ENCODE data around the gene TNP2.

Gene TNP2

DNA sequence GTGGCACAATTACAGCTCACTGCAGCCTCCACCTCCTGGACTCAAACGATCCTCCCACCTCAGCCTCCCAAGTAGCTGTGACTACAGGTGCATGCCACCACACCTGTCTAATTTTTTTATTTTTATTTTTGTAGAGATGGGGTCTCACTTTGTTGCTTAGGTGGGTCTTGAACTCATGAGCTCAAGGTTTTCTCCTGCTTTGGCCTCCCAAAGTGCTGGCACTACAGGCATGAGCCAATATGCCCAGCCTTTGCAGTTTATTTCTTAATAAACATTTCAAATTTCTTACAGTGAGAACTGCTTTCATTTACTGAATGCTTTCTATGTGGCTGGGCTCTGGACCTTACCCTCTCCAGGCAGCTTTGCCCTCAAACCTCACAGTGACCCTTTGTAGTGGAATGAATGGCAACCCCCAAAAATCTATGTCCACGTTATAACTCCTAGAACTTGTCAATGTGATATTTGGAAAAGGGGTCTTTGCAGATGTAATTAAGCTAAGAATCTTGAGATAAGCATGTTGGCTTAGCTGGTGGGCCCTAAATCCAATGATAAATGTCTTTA, 1.6 kb upstream of the TNP2 start:
- TF ChIP-seq CTCF (conservative IDR thresholded peaks at IDR 0.05; ENCODE audit: low read depth, low read length) = no peak
- no peak overlapping the region for H3K4me3 ChIP-seq (ENCODE audit: low read depth, low read length)
- DNase-seq (ENCODE audit: low read depth) = no peak

DNA sequence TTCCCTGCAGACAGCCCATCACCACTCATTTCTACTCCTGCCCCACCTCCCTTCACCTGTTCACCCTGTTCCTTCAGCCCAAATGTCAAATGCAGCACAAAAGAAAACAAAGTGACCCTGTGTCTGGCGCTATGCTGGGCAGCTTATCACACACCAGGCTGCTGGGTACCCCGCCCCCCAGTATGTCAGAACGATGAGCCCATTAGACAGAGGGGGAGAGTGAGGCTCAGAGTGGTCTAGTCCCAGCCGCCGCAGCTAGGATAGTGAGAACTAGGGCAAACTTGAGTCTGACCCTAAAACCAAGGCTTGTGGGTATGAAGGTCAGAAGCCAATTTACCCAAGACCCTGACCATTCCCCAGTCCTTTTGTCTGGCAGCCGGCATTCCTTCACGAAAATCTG, 4.0 kb downstream of the TNP2 start:
- no peak for DNase-seq (ENCODE audit: low read depth)
- no peak for TF ChIP-seq CTCF (conservative IDR thresholded peaks at IDR 0.05; ENCODE audit: low read depth, low read length)

DNA sequence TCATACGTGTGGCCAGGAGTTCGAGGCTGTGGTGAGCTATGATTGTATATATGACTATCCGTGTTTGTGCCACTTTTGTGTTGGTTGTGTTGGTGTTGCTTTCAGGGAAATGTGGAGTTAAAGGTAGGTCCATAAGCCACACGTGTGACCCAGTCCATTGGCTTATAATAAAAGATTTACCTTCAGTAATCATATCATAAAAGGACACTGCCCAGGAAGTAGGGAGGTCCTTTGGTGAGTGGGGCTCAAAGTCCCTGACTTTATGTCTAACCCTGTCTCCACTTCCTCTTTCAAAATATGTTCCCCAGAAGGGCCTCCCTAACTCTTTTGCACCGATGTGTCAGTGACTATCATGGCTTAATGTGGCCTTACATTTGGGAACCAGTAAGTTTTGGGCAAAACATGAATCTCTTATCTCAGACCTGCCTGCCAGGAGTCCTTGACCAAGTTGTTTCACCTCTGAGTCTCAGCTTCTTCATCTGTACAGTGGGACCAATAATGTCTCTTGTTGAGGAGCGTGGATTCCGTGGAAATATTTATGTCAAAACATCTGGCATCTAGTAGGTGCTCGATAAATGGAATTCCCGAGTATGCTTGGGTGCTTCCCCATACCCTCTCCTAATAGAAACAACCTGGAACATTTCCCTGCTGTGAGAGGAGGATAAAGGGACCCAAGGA, 4.8 kb downstream of the TNP2 start:
- TF ChIP-seq CTCF (conservative IDR thresholded peaks at IDR 0.05; ENCODE audit: low read depth, low read length) = no peak
- no peak overlapping the region for H3K4me3 ChIP-seq (ENCODE audit: low read depth, low read length)
- DNase-seq (ENCODE audit: low read depth) = no peak

More for the DNA sequence above, 4.0 kb downstream of the TNP2 start:
- H3K4me3 ChIP-seq (ENCODE audit: low read depth, low read length) = no peak overlapping the region

DNA sequence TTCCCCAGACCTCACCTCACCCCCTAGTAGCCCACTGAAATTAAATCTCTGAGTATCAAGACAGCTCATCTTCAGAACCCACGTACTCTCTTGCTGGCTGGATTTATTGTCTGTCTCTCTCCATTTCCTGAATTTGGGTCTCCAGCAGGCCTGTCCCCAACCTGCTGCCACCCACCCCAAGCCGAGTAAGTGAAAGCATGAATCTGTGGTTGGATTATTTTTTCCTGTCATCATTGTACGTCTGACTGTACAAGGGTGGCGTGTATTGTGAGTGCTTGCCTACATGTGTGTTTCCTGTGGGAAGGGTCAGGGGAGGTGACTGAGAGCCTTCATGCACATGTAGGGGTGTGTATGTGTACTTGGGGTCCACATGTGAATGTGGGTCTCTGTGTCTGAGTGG, 5.4 kb downstream of the TNP2 start:
- no peak for TF ChIP-seq CTCF (conservative IDR thresholded peaks at IDR 0.05; ENCODE audit: low read depth, low read length)
- no peak for DNase-seq (ENCODE audit: low read depth)
- H3K4me3 ChIP-seq (ENCODE audit: low read depth, low read length) = no peak overlapping the region

DNA sequence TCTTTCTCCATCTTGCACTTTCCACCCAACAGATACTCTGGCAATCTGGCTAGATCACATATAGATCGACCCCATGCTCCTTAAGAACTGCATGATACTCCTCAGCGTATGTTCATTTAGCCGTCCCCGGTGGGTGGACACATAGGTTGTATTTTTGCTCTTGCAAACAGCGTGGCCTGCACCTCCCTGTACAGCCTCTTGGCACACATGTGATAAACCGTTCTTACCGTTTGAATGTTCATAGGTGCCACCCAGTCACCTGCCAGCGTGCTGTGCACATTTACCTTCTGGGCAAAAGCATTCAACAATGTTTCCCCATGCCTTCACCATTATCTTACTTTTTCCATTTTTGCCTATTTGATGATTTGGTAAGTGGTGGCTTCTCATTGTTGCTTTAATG, 6.2 kb downstream of the TNP2 start:
- H3K4me3 ChIP-seq (ENCODE audit: low read depth, low read length) = no peak overlapping the region
- DNase-seq (ENCODE audit: low read depth) = no peak
- TF ChIP-seq CTCF (conservative IDR thresholded peaks at IDR 0.05; ENCODE audit: low read depth, low read length) = no peak

DNA sequence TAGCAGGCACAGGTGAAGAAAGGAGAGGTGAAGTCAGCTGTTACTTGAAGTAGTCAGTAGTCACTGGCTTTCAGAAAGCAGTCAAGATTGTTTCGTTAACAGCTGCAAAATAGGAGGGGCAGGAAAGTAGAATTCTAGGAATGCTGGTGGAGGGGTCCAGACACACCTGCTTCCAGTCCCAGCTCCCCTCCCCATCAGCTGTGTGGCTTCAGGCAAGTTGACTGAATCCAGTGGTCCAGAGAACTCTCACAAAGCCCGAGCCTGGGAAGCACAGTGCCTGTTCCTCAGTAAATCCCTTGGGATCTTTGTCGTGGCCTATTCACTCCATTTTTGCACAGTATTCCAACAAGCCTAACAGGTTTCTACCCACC, 8.5 kb downstream of the TNP2 start:
- DNase-seq (ENCODE audit: low read depth) = no peak
- no peak for TF ChIP-seq CTCF (conservative IDR thresholded peaks at IDR 0.05; ENCODE audit: low read depth, low read length)
- H3K4me3 ChIP-seq (ENCODE audit: low read depth, low read length) = no peak overlapping the region

Measured in choroid plexus epithelial cell (primary cell).